Measurements from ENCODE around the gene UNC93B1.

DNA sequence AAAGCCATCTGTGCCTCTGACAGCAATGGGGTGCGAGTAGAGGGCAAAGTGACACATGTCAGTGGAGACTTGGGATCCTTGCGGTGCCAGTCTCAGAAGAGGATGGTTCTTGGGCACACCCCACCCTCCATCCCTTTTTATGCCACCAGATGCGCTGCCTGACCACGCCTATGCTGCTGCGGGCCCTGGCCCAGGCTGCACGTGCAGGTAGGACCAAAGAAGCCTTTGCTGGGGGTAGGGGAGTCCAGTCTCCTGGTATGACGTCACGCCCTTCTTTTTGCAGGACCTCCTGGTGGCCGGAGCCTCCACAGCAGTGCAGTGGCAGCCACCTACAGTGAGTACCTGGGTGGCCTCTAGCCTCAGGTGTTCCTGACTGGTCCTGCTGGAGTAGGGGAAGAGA lies 28.1 kb upstream of the UNC93B1 start:
- TF ChIP-seq, protein P1, sequence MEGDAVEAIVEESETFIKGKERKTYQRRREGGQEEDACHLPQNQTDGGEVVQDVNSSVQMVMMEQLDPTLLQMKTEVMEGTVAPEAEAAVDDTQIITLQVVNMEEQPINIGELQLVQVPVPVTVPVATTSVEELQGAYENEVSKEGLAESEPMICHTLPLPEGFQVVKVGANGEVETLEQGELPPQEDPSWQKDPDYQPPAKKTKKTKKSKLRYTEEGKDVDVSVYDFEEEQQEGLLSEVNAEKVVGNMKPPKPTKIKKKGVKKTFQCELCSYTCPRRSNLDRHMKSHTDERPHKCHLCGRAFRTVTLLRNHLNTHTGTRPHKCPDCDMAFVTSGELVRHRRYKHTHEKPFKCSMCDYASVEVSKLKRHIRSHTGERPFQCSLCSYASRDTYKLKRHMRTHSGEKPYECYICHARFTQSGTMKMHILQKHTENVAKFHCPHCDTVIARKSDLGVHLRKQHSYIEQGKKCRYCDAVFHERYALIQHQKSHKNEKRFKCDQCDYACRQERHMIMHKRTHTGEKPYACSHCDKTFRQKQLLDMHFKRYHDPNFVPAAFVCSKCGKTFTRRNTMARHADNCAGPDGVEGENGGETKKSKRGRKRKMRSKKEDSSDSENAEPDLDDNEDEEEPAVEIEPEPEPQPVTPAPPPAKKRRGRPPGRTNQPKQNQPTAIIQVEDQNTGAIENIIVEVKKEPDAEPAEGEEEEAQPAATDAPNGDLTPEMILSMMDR (conservative IDR thresholded peaks at IDR 0.05): no peak
- TF ChIP-seq EZH2 (IDR thresholded peaks at IDR 0.05; ENCODE audit: low read depth): no peak

Measured in PC-9 (cell line).